ENCODE results near the gene EREG.

- no peak for TF ChIP-seq CTCF (IDR thresholded peaks at IDR 0.05)
- no peak for TF ChIP-seq POLR2A (IDR thresholded peaks at IDR 0.05)
These were observed 20.4 kb downstream of the EREG start for GRCh38 chr4:74385386-74385785.

Data from uterus (tissue), 2 donors.